Measurements from ENCODE around the gene SLC22A31.
"Not testable (repeated sequence)": the region's sequence is repeated elsewhere in the genome, so short reads cannot be mapped to it uniquely, and the experiment has no call there.

SLC22A31 gene

GRCh38 chr16:89178453-89179147 lies 21.7 kb downstream of the SLC22A31 start:
- no peak for DNase-seq

GRCh38 chr16:89177501-89177900 lies 22.8 kb downstream of the SLC22A31 start:
- no peak for DNase-seq

GRCh38 chr16:89176717-89177116 lies 23.6 kb downstream of the SLC22A31 start:
- no peak for DNase-seq

GRCh38 chr16:89176147-89176690 lies 24.1 kb downstream of the SLC22A31 start:
- no peak for DNase-seq

- DNase-seq = no peak
Measured at GRCh38 chr16:89175280-89176146, 24.8 kb downstream of the SLC22A31 start.

- no peak for DNase-seq
Measured at GRCh38 chr16:89174877-89175276, 25.5 kb downstream of the SLC22A31 start.

- no peak for DNase-seq
Measured at GRCh38 chr16:89174055-89174827, 26.1 kb downstream of the SLC22A31 start.

GRCh38 chr16:89173174-89173921 lies 27.0 kb downstream of the SLC22A31 start:
- no peak for DNase-seq

GRCh38 chr16:89172528-89173173 lies 27.7 kb downstream of the SLC22A31 start:
- no peak for DNase-seq

- no peak for DNase-seq
Measured at GRCh38 chr16:89172171-89172527, 28.2 kb downstream of the SLC22A31 start.

- peak; percentile 98 for DNase-seq
Measured at GRCh38 chr16:89171216-89172170, 28.8 kb downstream of the SLC22A31 start, which contains the start of gene CDH15. TSS of gene CDH15 (plus strand) at chr16:89171748. CDS start at chr16:89171832, 84 bp downstream.

- peak; percentile 26 for DNase-seq
Measured at GRCh38 chr16:89170346-89171215, 29.8 kb downstream of the SLC22A31 start.

- DNase-seq = no peak
Measured at GRCh38 chr16:89169778-89170177, 30.6 kb downstream of the SLC22A31 start.

- no peak for DNase-seq
Measured at GRCh38 chr16:89168381-89169189, 31.8 kb downstream of the SLC22A31 start.

- DNase-seq = peak; percentile 89
Measured at GRCh38 chr16:89167425-89167941, 32.9 kb downstream of the SLC22A31 start.

GRCh38 chr16:89166696-89167424 lies 33.5 kb downstream of the SLC22A31 start:
- DNase-seq = no peak

GRCh38 chr16:89165681-89165979 lies 34.7 kb downstream of the SLC22A31 start:
- DNase-seq = not testable (repeated sequence)
